ENCODE measurements around the gene SLC18B1. TPM values are rescaled to one million over a fixed set of nuclear protein-coding genes. Genes with fewer than 3 reads are reported as not detected.
A peak's percentile ranks its signal among the peaks of the same experiment; 100 is the strongest.

Gene SLC18B1
- total RNA-seq (2016; rRNA removed; fragmentation: Illumina TruSeq; extraction: Trizol) (9.1 and 13.8 TPM in 2 replicates), polyA plus RNA-seq (2011; rRNA removed) (9.8 and 11.4 TPM in 2 replicates), polyA minus RNA-seq (2011; rRNA and poly(A)+ RNA removed; ENCODE audit: low replicate concordance) (10.6 and 11.6 TPM in 2 replicates), Bru-seq, nascent RNA (percentile 46 among the genes with signal in this experiment), BruChase-seq, experiment 1, labeled RNA remaining after a 6-hour chase (percentile 58 among the genes with signal in this experiment), BruChase-seq, experiment 2, labeled RNA remaining after a 2-hour chase (percentile 54 among the genes with signal in this experiment)
- 2.6 and 3.7 TPM in 2 replicates for total RNA-seq (2016; cell fraction: cytosol; rRNA removed; fragmentation: Illumina TruSeq; extraction: Trizol; ENCODE audit: low read depth)
- total RNA-seq (2016; cell fraction: insoluble cytoplasmic fraction; rRNA removed; fragmentation: Illumina TruSeq; extraction: Trizol): 9.3 and 14.3 TPM in 2 replicates
- 7.4 and 8.2 TPM in 2 replicates for total RNA-seq (2016; cell fraction: membrane; rRNA removed; fragmentation: Illumina TruSeq; extraction: Trizol)
- total RNA-seq (2016; cell fraction: nucleus; rRNA removed; fragmentation: Illumina TruSeq; extraction: Trizol): 12.6 and 14.0 TPM in 2 replicates
- 5.6 and 9.6 TPM in 2 replicates for polyA plus RNA-seq (2011; cell fraction: cytosol; rRNA removed)
- 8.1 and 11.8 TPM in 2 replicates for polyA plus RNA-seq (2011; cell fraction: nucleus; rRNA removed)
- polyA plus RNA-seq (2012): 10.7 and 13.7 TPM in 2 replicates
- polyA plus RNA-seq (2016; cell fraction: cytosol; fragmentation: Illumina TruSeq; extraction: Trizol; ENCODE audit: low read depth): 3.2 TPM in 2 replicates
- 7.9 and 10.1 TPM in 2 replicates for polyA plus RNA-seq (2016; cell fraction: insoluble cytoplasmic fraction; fragmentation: Illumina TruSeq; extraction: Trizol; ENCODE audit: low read depth)
- 6.7 and 6.9 TPM in 2 replicates for polyA plus RNA-seq (2016; cell fraction: membrane; fragmentation: Illumina TruSeq; extraction: Trizol; ENCODE audit: low read depth)
- polyA plus RNA-seq (2016; cell fraction: nucleus; fragmentation: Illumina TruSeq; extraction: Trizol; ENCODE audit: insufficient read depth, low read depth): 22.4 and 23.0 TPM in 2 replicates
- 6.4 and 7.6 TPM in 2 replicates for polyA minus RNA-seq (2011; cell fraction: cytosol; rRNA and poly(A)+ RNA removed)
- polyA minus RNA-seq (2011; cell fraction: nucleus; rRNA and poly(A)+ RNA removed): 8.4 and 10.2 TPM in 2 replicates
- long read RNA-seq, experiment 1, transcript SLC18B1-201 (14 exons, 2,368 nt): major isoform, 7 of 9 reads
- long read RNA-seq, experiment 1, partial matches to known transcripts: 1 of 9 reads
- long read RNA-seq, experiment 1, other reads (novel, unspliced or antisense): 1 of 9 reads
- long read RNA-seq, experiment 2, transcript SLC18B1-201 (14 exons, 2,368 nt): major isoform, 5 of 16 reads
- long read RNA-seq, experiment 2, partial matches to known transcripts: 1 of 16 reads
- long read RNA-seq, experiment 2, other reads (novel, unspliced or antisense): 10 of 16 reads

DNA sequence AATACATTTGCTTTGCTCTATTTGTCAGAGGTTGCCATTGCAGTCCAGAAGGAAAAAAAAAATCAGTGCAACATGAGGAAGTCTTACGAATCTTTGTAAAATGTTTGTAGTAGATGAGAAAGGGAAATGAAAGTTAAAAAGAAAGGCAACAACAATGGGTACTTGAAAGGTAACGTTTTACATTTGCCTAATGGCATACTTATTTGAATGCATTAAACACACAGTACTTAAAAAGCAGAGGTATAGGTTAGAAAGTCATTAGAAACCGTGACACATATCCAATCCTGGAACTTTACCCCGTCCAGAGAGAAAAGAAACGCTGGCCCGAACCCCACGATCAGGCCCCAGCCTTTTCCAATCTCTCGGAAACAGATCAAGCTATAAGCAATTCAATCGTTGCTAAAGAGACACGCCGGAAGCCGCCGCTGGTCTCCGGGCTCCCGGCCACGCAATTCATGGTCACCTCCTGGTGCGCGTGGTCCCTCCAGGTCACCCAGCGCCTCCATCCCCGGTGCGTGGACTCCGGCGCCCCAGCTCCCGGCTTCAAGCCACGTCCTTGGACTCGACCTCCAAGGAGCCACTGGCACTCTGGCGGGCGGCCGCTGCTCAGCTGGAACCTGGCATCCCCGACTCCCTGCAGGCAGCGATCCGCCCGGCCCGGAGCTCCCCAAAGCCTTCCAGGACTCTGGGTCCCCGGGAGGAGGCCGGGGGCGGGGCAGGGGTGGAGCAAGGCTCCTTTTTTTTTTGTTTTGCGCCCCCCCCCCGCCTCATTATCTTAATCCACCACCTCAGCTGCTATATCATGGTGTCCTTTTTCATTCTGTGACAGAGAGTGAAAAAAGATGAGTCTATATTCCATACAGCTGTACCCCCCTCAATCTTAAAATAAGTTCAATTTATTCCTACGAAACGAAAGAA lies at the start of gene SLC18B1:
TSS of gene SLC18B1 (minus strand) at position 687 of the 918 bp plus-strand sequence. CDS start at position 506, 181 bp downstream.
- in situ Hi-C loops (cut with HindIII; ENCODE audit: extremely low pct_ligation_motif_present, low pct_unique_long_range_greater_than_20kb): no loop called here
- 0 out of 2 replicates have a peak, but pooled peaks cover 4% of the 10 kb centered on the region for H3K4me1 ChIP-seq (ENCODE audit: insufficient read depth, low read length)
- H3K9me3 ChIP-seq (ENCODE audit: low read length): no peaks in the 10 kb centered on the region
- peak; percentile 8 for FAIRE-seq
- H3K27ac ChIP-seq (ENCODE audit: extremely low read length, insufficient read depth, low read length): peak within 1 kb of the TSS; percentile 45
- H3K4me2 ChIP-seq (ENCODE audit: low read depth, low read length): no peak within 1 kb of the TSS
- no peaks in the 10 kb centered on the region for H3K27me3 ChIP-seq (ENCODE audit: control insufficient read depth in 1 of 2, insufficient read depth in 2 of 2, low read length in 2 of 2)
- H3K79me2 ChIP-seq (ENCODE audit: insufficient read depth, low read length): no peaks in the 10 kb centered on the region
- TSS peak; percentile 62 for BruUV-seq (replicated peaks)
- no peaks in the 10 kb centered on the region for H3K36me3 ChIP-seq (replicated peaks in 1 of 2; ENCODE audit: control insufficient read depth in 1 of 2, insufficient read depth in 2 of 2, low read length in 2 of 2)
- ChIA-PET CTCF (ENCODE audit: low intra/inter-chr PET ratio, low total read pairs) (interaction anchor here (1.7 to 2.4 kb wide), 2 partner anchors 129 to 268 kb away, joined by 10 to 11 read pairs; no protein-coding TSS in a partner anchor), POLR2A (interaction anchor here (0.7 to 5.1 kb wide), 7 partner anchors 10 to 1160 kb away, joined by 3 to 96 read pairs (median 7); partner anchors contain the start of genes RPS12 and STX7)
- peak within 1 kb of the TSS in 2 of 3 experiments; percentile 84 to 89; a peak in 4 of 6 replicates for H3K4me3 ChIP-seq (replicated peaks in 1 of 3; ENCODE audit: insufficient read depth in 1 of 3, low read depth in 2 of 3, low read length in 3 of 3)
- peak within 1 kb of the TSS; percentile 74 for H3K9ac ChIP-seq (ENCODE audit: insufficient read depth, low read depth, low read length)
- ATAC-seq: no peak
- no peaks in the 10 kb centered on the region for H4K20me1 ChIP-seq (ENCODE audit: insufficient read depth, low read length)
- peak; percentile 36 for DNase-seq (ENCODE audit: low spot score)
- peak within 1 kb of the TSS; percentile 85 for H2AFZ ChIP-seq (ENCODE audit: low read length)
- 2% methylated on average over 35 of the region's 41 CpGs for WGBS (ENCODE audit: low lambda C conversion rate)
- intact Hi-C loops (cut with micrococcal nuclease; ENCODE audit: unreplicated experiment): loop anchor here (2.0 to 10.0 kb wide), 2 partner anchors 15 to 263 kb away; partner anchors contain the start of gene TAAR9
- TF ChIP-seq AKAP8 (CRISPR knock-in tag; IDR thresholded peaks at IDR 0.05) (no peak), FOXM1 (CRISPR knock-in tag; IDR thresholded peaks at IDR 0.05) (no peak), KDM2A (CRISPR knock-in tag; IDR thresholded peaks at IDR 0.05; ENCODE audit: borderline replicate concordance, low read depth) (peak; percentile 77), ZFX (CRISPR knock-in tag; IDR thresholded peaks at IDR 0.05; ENCODE audit: low read depth) (peak; percentile 72), YY1 (IDR thresholded peaks at IDR 0.05; ENCODE audit: insufficient read depth, insufficient replicate concordance, low read depth, low read length) (peak; percentile 49), ZNF557 (CRISPR knock-in tag; IDR thresholded peaks at IDR 0.05) (no peak)
- TF ChIP-seq, protein P1, sequence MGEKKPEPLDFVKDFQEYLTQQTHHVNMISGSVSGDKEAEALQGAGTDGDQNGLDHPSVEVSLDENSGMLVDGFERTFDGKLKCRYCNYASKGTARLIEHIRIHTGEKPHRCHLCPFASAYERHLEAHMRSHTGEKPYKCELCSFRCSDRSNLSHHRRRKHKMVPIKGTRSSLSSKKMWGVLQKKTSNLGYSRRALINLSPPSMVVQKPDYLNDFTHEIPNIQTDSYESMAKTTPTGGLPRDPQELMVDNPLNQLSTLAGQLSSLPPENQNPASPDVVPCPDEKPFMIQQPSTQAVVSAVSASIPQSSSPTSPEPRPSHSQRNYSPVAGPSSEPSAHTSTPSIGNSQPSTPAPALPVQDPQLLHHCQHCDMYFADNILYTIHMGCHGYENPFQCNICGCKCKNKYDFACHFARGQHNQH (CRISPR knock-in tag; IDR thresholded peaks at IDR 0.05): 0 out of 2 replicates have a peak, but pooled peaks have one; percentile 21
- TF ChIP-seq, protein P2, sequence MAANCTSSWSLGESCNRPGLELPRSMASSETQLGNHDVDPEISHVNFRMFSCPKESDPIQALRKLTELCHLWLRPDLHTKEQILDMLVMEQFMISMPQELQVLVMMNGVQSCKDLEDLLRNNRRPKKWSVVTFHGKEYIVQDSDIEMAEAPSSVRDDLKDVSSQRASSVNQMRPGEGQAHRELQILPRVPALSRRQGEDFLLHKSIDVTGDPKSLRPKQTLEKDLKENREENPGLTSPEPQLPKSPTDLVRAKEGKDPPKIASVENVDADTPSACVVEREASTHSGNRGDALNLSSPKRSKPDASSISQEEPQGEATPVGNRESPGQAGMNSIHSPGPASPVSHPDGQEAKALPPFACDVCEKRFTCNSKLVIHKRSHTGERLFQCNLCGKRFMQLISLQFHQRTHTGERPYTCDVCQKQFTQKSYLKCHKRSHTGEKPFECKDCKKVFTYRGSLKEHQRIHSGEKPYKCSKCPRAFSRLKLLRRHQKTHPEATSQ (CRISPR knock-in tag; IDR thresholded peaks at IDR 0.05; ENCODE audit: borderline replicate concordance): no peak
- TF ChIP-seq, protein P3, sequence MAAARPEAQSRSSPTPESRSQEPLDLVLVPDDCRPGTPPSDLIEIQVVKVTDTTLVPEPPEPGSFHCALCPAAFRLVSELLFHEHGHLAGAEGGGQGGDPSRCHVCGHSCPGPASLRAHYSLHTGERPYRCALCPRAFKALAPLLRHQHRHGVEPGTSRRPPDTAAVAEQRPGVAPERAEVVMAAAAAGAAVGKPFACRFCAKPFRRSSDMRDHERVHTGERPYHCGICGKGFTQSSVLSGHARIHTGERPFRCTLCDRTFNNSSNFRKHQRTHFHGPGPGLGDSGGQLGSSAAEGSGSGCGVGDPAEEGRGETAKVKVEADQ (CRISPR knock-in tag; IDR thresholded peaks at IDR 0.05; ENCODE audit: borderline replicate concordance): no peak
- TF ChIP-seq, protein P4, sequence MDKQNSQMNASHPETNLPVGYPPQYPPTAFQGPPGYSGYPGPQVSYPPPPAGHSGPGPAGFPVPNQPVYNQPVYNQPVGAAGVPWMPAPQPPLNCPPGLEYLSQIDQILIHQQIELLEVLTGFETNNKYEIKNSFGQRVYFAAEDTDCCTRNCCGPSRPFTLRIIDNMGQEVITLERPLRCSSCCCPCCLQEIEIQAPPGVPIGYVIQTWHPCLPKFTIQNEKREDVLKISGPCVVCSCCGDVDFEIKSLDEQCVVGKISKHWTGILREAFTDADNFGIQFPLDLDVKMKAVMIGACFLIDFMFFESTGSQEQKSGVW (CRISPR knock-in tag; IDR thresholded peaks at IDR 0.05; ENCODE audit: borderline replicate concordance): no peak

All from HepG2 (cell line).